SU-DHL-6 (cell line): ENCODE data around the gene CUZD1.

Experiments
- H2AFZ ChIP-seq: fragments of 200-600 bp; sonication (generic); 2 replicates; pipeline ENCODE4 v1.6.1; 2014; ENCODE audit warnings: low read depth, mild to moderate bottlenecking, moderate library complexity, mixed read lengths, antibody characterized with exemption, low read length; ENCODE audit not compliant: severe bottlenecking
- H3F3A ChIP-seq: fragments of 200-600 bp; shearing (Covaris generic); 2 replicates; pipeline ENCODE4 v1.6.0; 2016; ENCODE audit warnings: antibody characterized with exemption, mild to moderate bottlenecking; ENCODE audit not compliant: insufficient read depth
- H3K27ac ChIP-seq: fragments of 200-600 bp; sonication (generic); 2 replicates; pipeline ENCODE4 v1.5.1; 2016; ENCODE audit warnings: low read depth, mild to moderate bottlenecking, low read length, moderate library complexity, mixed read lengths
- H3K27me3 ChIP-seq: fragments of 200-600 bp; sonication (generic), shearing (Covaris generic); 2 replicates; pipeline ENCODE4 v1.6.0; 2014; ENCODE audit warnings: mild to moderate bottlenecking, low read length
- H3K36me3 ChIP-seq: fragments of 200-600 bp; sonication (generic); 2 replicates; pipeline ENCODE4 v1.6.1; 2014; ENCODE audit warnings: mild to moderate bottlenecking, low read length, mixed read lengths
- H3K4me2 ChIP-seq: fragments of 300-600, 200-600 bp; shearing (Covaris generic), sonication (generic); 2 replicates; pipeline ENCODE4 v1.6.0; 2014; ENCODE audit warnings: low read length, low read depth, mild to moderate bottlenecking; ENCODE audit not compliant: poor library complexity, severe bottlenecking
- H3K4me3 ChIP-seq: fragments of 200-600 bp; sonication (generic); 2 replicates; pipeline ENCODE4 v1.5.1; 2014; ENCODE audit warnings: antibody characterized with exemption, low read length, mild to moderate bottlenecking, mixed read lengths; ENCODE audit not compliant: insufficient read depth, poor library complexity, severe bottlenecking
- H3K79me2 ChIP-seq: fragments of 200-600 bp; sonication (generic); 2 replicates; pipeline ENCODE4 v1.6.1; 2014; ENCODE audit warnings: mild to moderate bottlenecking, low read length, moderate library complexity; ENCODE audit not compliant: insufficient read depth
- H3K9ac ChIP-seq: fragments of 200-600 bp; sonication (generic); 2 replicates; pipeline ENCODE4 v1.7.0; 2014; ENCODE audit warnings: mild to moderate bottlenecking, low read length
- H3K9me2 ChIP-seq: fragments of 200-600 bp; sonication (generic); replicated peaks from 2 replicates; pipeline ENCODE4 v1.6.1; 2014; ENCODE audit warnings: low read length; ENCODE audit not compliant: insufficient read depth
- H3K9me3 ChIP-seq: fragments of 200-600 bp; sonication (generic); 2 replicates; pipeline ENCODE4 v1.6.1; 2014; ENCODE audit warnings: low read length, mixed read lengths; ENCODE audit not compliant: insufficient read depth
- H4K20me1 ChIP-seq: fragments of 200-600 bp; sonication (generic); 2 replicates; pipeline ENCODE4 v1.6.1; 2014; ENCODE audit warnings: low read depth, mild to moderate bottlenecking, antibody characterized with exemption, low read length, moderate library complexity, mixed read lengths
- EZH2phosphoT487 ChIP-seq: fragments of 200-600 bp; sonication (generic), shearing (Covaris generic); conservative IDR thresholded peaks from 2 replicates; pipeline ENCODE4 v1.6.1; 2018; ENCODE audit warnings: mild to moderate bottlenecking, antibody characterized with exemption, low read length, moderate library complexity, mixed read lengths
- TF ChIP-seq, protein P1 (sequence below): fragments of 200-600 bp; sonication (generic); IDR thresholded peaks from one replicate; pipeline ENCODE4 v1.5.1; 2017; ENCODE audit warnings: antibody characterized with exemption, mild to moderate bottlenecking, low read length, moderate library complexity; ENCODE audit not compliant: insufficient read depth, poor library complexity, severe bottlenecking

Gene CUZD1

GRCh38 chr10:122815458-122815857, 30.2 kb downstream of the CUZD1 start:
- Histone ChIP-seq H3K4me3 (no peak overlapping the region), H3K27me3 (no peaks in the 10 kb centered on the region), H3K9me2 (no peaks in the 10 kb centered on the region), H3F3A (no peaks in the 10 kb centered on the region), H3K9me3 (no peaks in the 10 kb centered on the region), H3K79me2 (no peaks in the 10 kb centered on the region), H2AFZ (no peak overlapping the region), H4K20me1 (no peaks in the 10 kb centered on the region), H3K4me2 (no peak overlapping the region), H3K9ac (no peak overlapping the region), H3K36me3 (no peaks in the 10 kb centered on the region), H3K27ac (no peak overlapping the region)
- TF ChIP-seq EZH2phosphoT487: no peak
- TF ChIP-seq, protein P1, sequence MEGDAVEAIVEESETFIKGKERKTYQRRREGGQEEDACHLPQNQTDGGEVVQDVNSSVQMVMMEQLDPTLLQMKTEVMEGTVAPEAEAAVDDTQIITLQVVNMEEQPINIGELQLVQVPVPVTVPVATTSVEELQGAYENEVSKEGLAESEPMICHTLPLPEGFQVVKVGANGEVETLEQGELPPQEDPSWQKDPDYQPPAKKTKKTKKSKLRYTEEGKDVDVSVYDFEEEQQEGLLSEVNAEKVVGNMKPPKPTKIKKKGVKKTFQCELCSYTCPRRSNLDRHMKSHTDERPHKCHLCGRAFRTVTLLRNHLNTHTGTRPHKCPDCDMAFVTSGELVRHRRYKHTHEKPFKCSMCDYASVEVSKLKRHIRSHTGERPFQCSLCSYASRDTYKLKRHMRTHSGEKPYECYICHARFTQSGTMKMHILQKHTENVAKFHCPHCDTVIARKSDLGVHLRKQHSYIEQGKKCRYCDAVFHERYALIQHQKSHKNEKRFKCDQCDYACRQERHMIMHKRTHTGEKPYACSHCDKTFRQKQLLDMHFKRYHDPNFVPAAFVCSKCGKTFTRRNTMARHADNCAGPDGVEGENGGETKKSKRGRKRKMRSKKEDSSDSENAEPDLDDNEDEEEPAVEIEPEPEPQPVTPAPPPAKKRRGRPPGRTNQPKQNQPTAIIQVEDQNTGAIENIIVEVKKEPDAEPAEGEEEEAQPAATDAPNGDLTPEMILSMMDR: no peak

GRCh38 chr10:122814493-122814892, 31.2 kb downstream of the CUZD1 start:
- Histone ChIP-seq H3K4me2 (no peak overlapping the region), H4K20me1 (no peaks in the 10 kb centered on the region), H3K9me2 (no peaks in the 10 kb centered on the region), H3K27ac (no peak overlapping the region), H3K9me3 (no peaks in the 10 kb centered on the region), H2AFZ (no peak overlapping the region), H3K79me2 (no peaks in the 10 kb centered on the region), H3K4me3 (no peak overlapping the region), H3K9ac (no peak overlapping the region), H3K27me3 (no peaks in the 10 kb centered on the region), H3F3A (no peaks in the 10 kb centered on the region), H3K36me3 (no peaks in the 10 kb centered on the region)
- TF ChIP-seq, protein P1: no peak
- no peak for TF ChIP-seq EZH2phosphoT487

GRCh38 chr10:122812751-122813150, 32.9 kb downstream of the CUZD1 start:
- Histone ChIP-seq H3F3A (no peaks in the 10 kb centered on the region), H3K27me3 (no peaks in the 10 kb centered on the region), H4K20me1 (no peaks in the 10 kb centered on the region), H3K79me2 (no peaks in the 10 kb centered on the region), H3K4me3 (no peak overlapping the region), H3K27ac (no peak overlapping the region), H3K4me2 (no peak overlapping the region), H3K9ac (no peak overlapping the region), H3K9me2 (no peaks in the 10 kb centered on the region), H2AFZ (no peak overlapping the region), H3K36me3 (no peaks in the 10 kb centered on the region), H3K9me3 (no peaks in the 10 kb centered on the region)
- TF ChIP-seq, protein P1: no peak
- TF ChIP-seq EZH2phosphoT487: no peak
